ENCODE results near the gene HDAC7.
A peak's percentile ranks its signal among the peaks of the same experiment; 100 is the strongest.

DNA sequence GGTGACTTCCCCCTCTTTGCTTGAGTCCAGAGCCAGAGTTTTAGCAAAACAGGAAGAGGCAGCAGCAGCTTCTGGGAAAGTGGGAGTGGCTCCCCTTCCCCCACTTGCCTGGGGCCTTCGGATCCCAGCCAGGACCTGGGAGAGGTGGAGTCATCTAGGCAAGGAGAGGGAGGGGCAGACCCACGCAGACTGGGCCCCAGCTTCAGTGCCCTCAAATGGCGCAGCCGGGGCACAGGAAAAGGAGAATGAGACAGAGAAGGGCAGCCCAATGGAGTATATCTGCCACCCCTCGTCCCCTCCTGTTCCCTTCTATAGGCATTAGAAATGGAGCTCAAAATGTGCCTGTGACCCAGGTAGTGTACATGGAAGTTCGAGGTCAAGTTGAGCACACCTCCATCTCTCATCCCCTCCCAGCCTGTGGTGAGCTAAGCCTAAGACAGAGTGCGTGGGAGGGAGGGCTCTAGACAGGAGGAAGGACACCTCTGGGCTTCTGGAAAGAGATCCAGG is 9.3 kb upstream of the HDAC7 start:
- TF ChIP-seq, protein P1, sequence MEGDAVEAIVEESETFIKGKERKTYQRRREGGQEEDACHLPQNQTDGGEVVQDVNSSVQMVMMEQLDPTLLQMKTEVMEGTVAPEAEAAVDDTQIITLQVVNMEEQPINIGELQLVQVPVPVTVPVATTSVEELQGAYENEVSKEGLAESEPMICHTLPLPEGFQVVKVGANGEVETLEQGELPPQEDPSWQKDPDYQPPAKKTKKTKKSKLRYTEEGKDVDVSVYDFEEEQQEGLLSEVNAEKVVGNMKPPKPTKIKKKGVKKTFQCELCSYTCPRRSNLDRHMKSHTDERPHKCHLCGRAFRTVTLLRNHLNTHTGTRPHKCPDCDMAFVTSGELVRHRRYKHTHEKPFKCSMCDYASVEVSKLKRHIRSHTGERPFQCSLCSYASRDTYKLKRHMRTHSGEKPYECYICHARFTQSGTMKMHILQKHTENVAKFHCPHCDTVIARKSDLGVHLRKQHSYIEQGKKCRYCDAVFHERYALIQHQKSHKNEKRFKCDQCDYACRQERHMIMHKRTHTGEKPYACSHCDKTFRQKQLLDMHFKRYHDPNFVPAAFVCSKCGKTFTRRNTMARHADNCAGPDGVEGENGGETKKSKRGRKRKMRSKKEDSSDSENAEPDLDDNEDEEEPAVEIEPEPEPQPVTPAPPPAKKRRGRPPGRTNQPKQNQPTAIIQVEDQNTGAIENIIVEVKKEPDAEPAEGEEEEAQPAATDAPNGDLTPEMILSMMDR (IDR thresholded peaks at IDR 0.05): no peak
- TF ChIP-seq EP300 (IDR thresholded peaks at IDR 0.05): peak in 1 of 2 donors; percentile 67

Measured in tibial nerve (tissue), 4 donors.